Measurements from ENCODE around the gene RSRC2.

The RSRC2 gene

GRCh38 chr12:122545855-122546254 is 19.1 kb upstream of the RSRC2 start:
- DNase-seq, result no peak
- TF ChIP-seq CTCF (IDR thresholded peaks at IDR 0.05; ENCODE audit: borderline replicate concordance, extremely low read depth, low read length, poor library complexity, severe bottlenecking) (no peak), EZH2 (IDR thresholded peaks at IDR 0.05; ENCODE audit: borderline replicate concordance, low read depth, low read length, severe bottlenecking) (no peak)
- H3K9me3 ChIP-seq (ENCODE audit: insufficient read depth, low read length, severe bottlenecking), result no peaks in the 10 kb centered on the region

GRCh38 chr12:122544537-122544936 is 17.8 kb upstream of the RSRC2 start:
- Histone ChIP-seq H3K27ac (ENCODE audit: low read length) (no peak overlapping the region), H3K9ac (ENCODE audit: low read depth, low read length) (no peak overlapping the region), H3K79me2 (ENCODE audit: insufficient read depth, low read length) (peaks cover 5% of the 10 kb centered on the region; the same call in 1 of the 2 replicates), H3K4me2 (ENCODE audit: insufficient read depth, low read length) (no peak overlapping the region), H3K36me3 (ENCODE audit: insufficient read depth, low read length) (peaks cover 82% of the 10 kb centered on the region), H3K4me1 (ENCODE audit: insufficient read depth, low read length) (no peaks in the 10 kb centered on the region), H2AFZ (ENCODE audit: low read depth, low read length) (no peak overlapping the region), H4K20me1 (ENCODE audit: insufficient read depth, low read length) (no peaks in the 10 kb centered on the region; the same call in 1 of the 2 replicates), H3K4me3 (ENCODE audit: low read depth in 1 of 2, low read length in 2 of 2) (no peak overlapping the region), H3K9me3 (ENCODE audit: insufficient read depth, low read length, severe bottlenecking) (no peaks in the 10 kb centered on the region), H3K27me3 (ENCODE audit: insufficient read depth, low read length, poor library complexity) (no peaks in the 10 kb centered on the region)
- no peak for TF ChIP-seq CTCF (IDR thresholded peaks at IDR 0.05; ENCODE audit: borderline replicate concordance, extremely low read depth, low read length, poor library complexity, severe bottlenecking)
- no peak for TF ChIP-seq EZH2 (IDR thresholded peaks at IDR 0.05; ENCODE audit: borderline replicate concordance, low read depth, low read length, severe bottlenecking)
- no peak for ATAC-seq (ENCODE audit: insufficient read depth, low read depth)
- DNase-seq, result no peak

More at GRCh38 chr12:122545855-122546254, 19.1 kb upstream of the RSRC2 start:
- Histone ChIP-seq H3K79me2 (ENCODE audit: insufficient read depth, low read length) (peaks cover 1% of the 10 kb centered on the region; the same call in 1 of the 2 replicates), H3K4me1 (ENCODE audit: insufficient read depth, low read length) (no peaks in the 10 kb centered on the region), H4K20me1 (ENCODE audit: insufficient read depth, low read length) (no peaks in the 10 kb centered on the region; the same call in 1 of the 2 replicates), H3K27me3 (ENCODE audit: insufficient read depth, low read length, poor library complexity) (no peaks in the 10 kb centered on the region), H3K27ac (ENCODE audit: low read length) (no peak overlapping the region), H3K4me3 (ENCODE audit: low read depth in 1 of 2, low read length in 2 of 2) (no peak overlapping the region), H2AFZ (ENCODE audit: low read depth, low read length) (no peak overlapping the region), H3K9ac (ENCODE audit: low read depth, low read length) (no peak overlapping the region), H3K4me2 (ENCODE audit: insufficient read depth, low read length) (no peak overlapping the region), H3K36me3 (ENCODE audit: insufficient read depth, low read length) (peaks cover 88% of the 10 kb centered on the region)
- ATAC-seq (ENCODE audit: insufficient read depth, low read depth), result no peak

GRCh38 chr12:122538496-122538895 is 11.8 kb upstream of the RSRC2 start:
- Histone ChIP-seq H3K36me3 (ENCODE audit: insufficient read depth, low read length) (peaks cover 88% of the 10 kb centered on the region), H3K4me2 (ENCODE audit: insufficient read depth, low read length) (no peak overlapping the region), H3K27me3 (ENCODE audit: insufficient read depth, low read length, poor library complexity) (no peaks in the 10 kb centered on the region), H3K27ac (ENCODE audit: low read length) (no peak overlapping the region), H3K9ac (ENCODE audit: low read depth, low read length) (no peak overlapping the region), H3K9me3 (ENCODE audit: insufficient read depth, low read length, severe bottlenecking) (no peaks in the 10 kb centered on the region), H3K4me1 (ENCODE audit: insufficient read depth, low read length) (no peaks in the 10 kb centered on the region), H4K20me1 (ENCODE audit: insufficient read depth, low read length) (no peaks in the 10 kb centered on the region; the same call in 1 of the 2 replicates), H3K79me2 (ENCODE audit: insufficient read depth, low read length) (peaks cover 30% of the 10 kb centered on the region), H3K4me3 (ENCODE audit: low read depth in 1 of 2, low read length in 2 of 2) (no peak overlapping the region), H2AFZ (ENCODE audit: low read depth, low read length) (no peak overlapping the region)
- TF ChIP-seq CTCF (IDR thresholded peaks at IDR 0.05; ENCODE audit: borderline replicate concordance, extremely low read depth, low read length, poor library complexity, severe bottlenecking) (no peak), EZH2 (IDR thresholded peaks at IDR 0.05; ENCODE audit: borderline replicate concordance, low read depth, low read length, severe bottlenecking) (no peak)
- ATAC-seq (ENCODE audit: insufficient read depth, low read depth) (no peak), DNase-seq (no peak)

GRCh38 chr12:122537021-122537420 is 10.3 kb upstream of the RSRC2 start:
- TF ChIP-seq EZH2 (IDR thresholded peaks at IDR 0.05; ENCODE audit: borderline replicate concordance, low read depth, low read length, severe bottlenecking) (no peak), CTCF (IDR thresholded peaks at IDR 0.05; ENCODE audit: borderline replicate concordance, extremely low read depth, low read length, poor library complexity, severe bottlenecking) (no peak)
- Histone ChIP-seq H4K20me1 (ENCODE audit: insufficient read depth, low read length) (no peaks in the 10 kb centered on the region; the same call in 1 of the 2 replicates), H3K9me3 (ENCODE audit: insufficient read depth, low read length, severe bottlenecking) (no peaks in the 10 kb centered on the region), H3K4me3 (ENCODE audit: low read depth in 1 of 2, low read length in 2 of 2) (no peak overlapping the region), H3K4me2 (ENCODE audit: insufficient read depth, low read length) (no peak overlapping the region), H3K27me3 (ENCODE audit: insufficient read depth, low read length, poor library complexity) (no peaks in the 10 kb centered on the region), H3K36me3 (ENCODE audit: insufficient read depth, low read length) (peaks cover 90% of the 10 kb centered on the region), H3K4me1 (ENCODE audit: insufficient read depth, low read length) (no peaks in the 10 kb centered on the region), H2AFZ (ENCODE audit: low read depth, low read length) (no peak overlapping the region), H3K27ac (ENCODE audit: low read length) (no peak overlapping the region), H3K79me2 (ENCODE audit: insufficient read depth, low read length) (peaks cover 44% of the 10 kb centered on the region), H3K9ac (ENCODE audit: low read depth, low read length) (no peak overlapping the region)
- ATAC-seq (ENCODE audit: insufficient read depth, low read depth) (no peak), DNase-seq (no peak)
